ENCODE data around the gene MTUS2. TPM values are rescaled to one million over a fixed set of nuclear protein-coding genes. Genes with fewer than 3 reads are reported as not detected.

The MTUS2 gene
- total RNA-seq, 1 experiment from 2014 or later = 0.35 TPM

GRCh38 chr13:29484796-29485195 lies 664.7 kb downstream of the MTUS2 start:
- peaks cover 11% of the 10 kb centered on the region; the same call in 1 of the 2 replicates for H3K4me1 ChIP-seq (ENCODE audit: insufficient read depth, low read length)
- no peaks in the 10 kb centered on the region for H4K20me1 ChIP-seq (ENCODE audit: control insufficient read depth, insufficient read depth, insufficient read length)
- no peak overlapping the region for H4K8ac ChIP-seq (replicated peaks; ENCODE audit: insufficient read length, low read depth, low read length)
- no peaks in the 10 kb centered on the region for H3K79me2 ChIP-seq (ENCODE audit: insufficient read depth, low read length)
- H2BK120ac ChIP-seq (ENCODE audit: low read depth, low read length, poor library complexity, severe bottlenecking) = no peak overlapping the region
- H3K9me3 ChIP-seq (ENCODE audit: control insufficient read depth, low read depth, low read length) = no peaks in the 10 kb centered on the region
- no peak for TF ChIP-seq CTCF (conservative IDR thresholded peaks at IDR 0.05)
- no peak overlapping the region for H4K91ac ChIP-seq (ENCODE audit: insufficient read length, low read depth, low read length)
- Mint-ChIP-seq H3K4me3 (no peak overlapping the region), H3K9me3 (no peaks in the 10 kb centered on the region), H3K27ac (no peak overlapping the region), H3K27me3 (ENCODE audit: low read depth) (no peaks in the 10 kb centered on the region), H3K4me1 (peaks cover 36 to 40% of the 10 kb centered on the region in 2 experiments), H3K36me3 (ENCODE audit: insufficient read depth in 1 of 3, low read depth in 3 of 3) (no peaks in the 10 kb centered on the region)
- no peak overlapping the region for H3K14ac ChIP-seq (ENCODE audit: insufficient read depth, low read length)
- no peak overlapping the region for H3K4ac ChIP-seq (ENCODE audit: low read depth, low read length)
- no peak overlapping the region for H2AFZ ChIP-seq (ENCODE audit: low read length)
- H3K23me2 ChIP-seq (ENCODE audit: insufficient read length, low read depth, low read length, poor library complexity, severe bottlenecking) = no peaks in the 10 kb centered on the region
- no peak overlapping the region for H3K9ac ChIP-seq (ENCODE audit: extremely low read depth, insufficient read length, low read length)
- no peak overlapping the region for H3K27ac ChIP-seq (ENCODE audit: insufficient read length, low read depth, low read length)
- no peaks in the 10 kb centered on the region for H3K79me1 ChIP-seq (ENCODE audit: insufficient read depth, low read depth, low read length, poor library complexity, severe bottlenecking)
- H2BK15ac ChIP-seq (ENCODE audit: low read depth, low read length) = no peak overlapping the region
- no peak overlapping the region for H2BK5ac ChIP-seq (ENCODE audit: insufficient read length, low read length)
- no peak overlapping the region for H2AK5ac ChIP-seq (ENCODE audit: insufficient read length, low read length)
- DNase-seq = no peak
- H3T11ph ChIP-seq (ENCODE audit: low read length) = no peak overlapping the region
- no peak overlapping the region for H2BK20ac ChIP-seq (ENCODE audit: low read depth, low read length, poor library complexity, severe bottlenecking)
- H3K4me2 ChIP-seq (ENCODE audit: insufficient read depth, insufficient read length, low read length) = no peak overlapping the region
- H3K56ac ChIP-seq (ENCODE audit: insufficient read length, low read depth, low read length) = no peak overlapping the region
- no peaks in the 10 kb centered on the region for H3K27me3 ChIP-seq (ENCODE audit: insufficient read depth, low read length)
- no CpG with 5 or more reads among the region's 7 CpGs for WGBS (ENCODE audit: extremely low coverage, insufficient read length, low lambda C conversion rate)
- H2BK12ac ChIP-seq (ENCODE audit: insufficient read length, low read depth, low read length) = no peak overlapping the region
- no peak overlapping the region for H4K5ac ChIP-seq (ENCODE audit: insufficient read length, low read depth, low read length)
- H3K23ac ChIP-seq (ENCODE audit: insufficient read length, low read depth, low read length) = no peak overlapping the region
- H3K18ac ChIP-seq (ENCODE audit: insufficient read length, low read depth, low read length) = no peak overlapping the region

All from H9 (cell line).